ENCODE measurements around the gene C11orf91. TPM values are rescaled to one million over a fixed set of nuclear protein-coding genes. Genes with fewer than 3 reads are reported as not detected.
A peak's percentile ranks its signal among the peaks of the same experiment; 100 is the strongest.

Gene C11orf91
- total RNA-seq, 1 donor from 2014 or later: 0.69 TPM

DNA sequence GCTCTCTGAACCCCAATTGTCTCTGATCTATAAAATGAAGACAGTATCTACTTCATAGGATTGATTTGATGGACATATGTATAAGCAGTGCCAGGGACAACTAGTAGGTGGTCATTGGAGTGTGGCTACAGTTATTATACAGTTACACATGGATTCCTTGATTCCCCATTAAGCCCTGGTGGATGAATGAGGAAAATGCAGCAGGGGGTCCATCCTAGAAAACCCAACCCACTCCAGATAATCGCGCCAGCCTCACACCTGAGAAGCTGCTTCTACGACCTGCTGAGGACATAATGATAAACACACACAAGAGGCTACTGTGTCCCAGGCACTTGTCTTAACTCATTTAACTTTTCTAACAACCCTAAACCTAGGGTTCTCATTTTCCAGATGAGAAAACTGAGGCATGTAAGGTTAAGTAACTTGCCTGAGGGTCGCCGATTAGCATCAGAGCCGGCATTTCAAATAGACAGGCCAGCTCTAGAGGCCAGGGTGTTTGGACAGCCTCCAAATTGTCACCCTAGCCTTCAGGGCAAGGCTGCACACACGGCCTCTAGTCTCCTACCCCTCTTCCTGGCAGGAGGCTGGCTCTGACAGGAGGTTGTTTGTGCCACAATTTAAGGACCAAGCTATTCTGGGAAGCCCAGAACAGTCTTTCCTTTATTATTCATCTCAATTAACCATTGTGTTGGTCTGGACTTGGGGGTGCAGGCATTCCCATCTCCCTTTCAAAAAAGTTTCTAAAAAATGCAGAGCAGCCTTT lies 3.8 kb upstream of the C11orf91 start:
- Mint-ChIP-seq H3K36me3 (ENCODE audit: insufficient read depth) (peaks cover 14% of the 10 kb centered on the region), H3K4me3 (ENCODE audit: low read depth) (no peak overlapping the region), H3K27me3 (no peaks in the 10 kb centered on the region), H3K27ac (no peak overlapping the region), H3K4me1 (ENCODE audit: low read depth) (peaks cover 22% of the 10 kb centered on the region), H3K9me3 (ENCODE audit: low read depth) (no peaks in the 10 kb centered on the region)
- no peak for DNase-seq (ENCODE audit: low spot score, unreplicated experiment)
- TF ChIP-seq, protein P1, sequence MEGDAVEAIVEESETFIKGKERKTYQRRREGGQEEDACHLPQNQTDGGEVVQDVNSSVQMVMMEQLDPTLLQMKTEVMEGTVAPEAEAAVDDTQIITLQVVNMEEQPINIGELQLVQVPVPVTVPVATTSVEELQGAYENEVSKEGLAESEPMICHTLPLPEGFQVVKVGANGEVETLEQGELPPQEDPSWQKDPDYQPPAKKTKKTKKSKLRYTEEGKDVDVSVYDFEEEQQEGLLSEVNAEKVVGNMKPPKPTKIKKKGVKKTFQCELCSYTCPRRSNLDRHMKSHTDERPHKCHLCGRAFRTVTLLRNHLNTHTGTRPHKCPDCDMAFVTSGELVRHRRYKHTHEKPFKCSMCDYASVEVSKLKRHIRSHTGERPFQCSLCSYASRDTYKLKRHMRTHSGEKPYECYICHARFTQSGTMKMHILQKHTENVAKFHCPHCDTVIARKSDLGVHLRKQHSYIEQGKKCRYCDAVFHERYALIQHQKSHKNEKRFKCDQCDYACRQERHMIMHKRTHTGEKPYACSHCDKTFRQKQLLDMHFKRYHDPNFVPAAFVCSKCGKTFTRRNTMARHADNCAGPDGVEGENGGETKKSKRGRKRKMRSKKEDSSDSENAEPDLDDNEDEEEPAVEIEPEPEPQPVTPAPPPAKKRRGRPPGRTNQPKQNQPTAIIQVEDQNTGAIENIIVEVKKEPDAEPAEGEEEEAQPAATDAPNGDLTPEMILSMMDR (IDR thresholded peaks at IDR 0.05; ENCODE audit: unreplicated experiment): peak; percentile 16

DNA sequence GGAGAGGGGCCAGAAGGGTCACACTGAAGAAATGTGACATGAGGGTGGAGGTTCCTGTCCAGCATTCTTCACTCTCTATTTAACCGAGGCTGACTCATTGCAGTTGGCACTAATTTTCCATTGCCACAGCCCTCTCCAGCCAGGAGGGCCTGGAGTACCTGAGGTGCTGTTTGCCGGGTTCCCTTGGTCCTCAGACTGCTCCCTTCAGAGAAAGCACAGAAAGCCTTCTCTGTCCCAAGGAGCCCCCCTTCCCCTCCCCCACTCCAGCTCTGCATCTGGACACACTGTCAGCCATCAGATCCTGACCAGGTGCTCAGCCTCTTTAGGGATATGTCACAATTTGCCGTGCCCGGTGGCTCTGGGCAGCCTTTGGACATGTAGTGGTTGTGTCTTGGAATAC lies 3.2 kb upstream of the C11orf91 start:
- Mint-ChIP-seq H3K36me3 (ENCODE audit: insufficient read depth) (peaks cover 11% of the 10 kb centered on the region), H3K27ac (no peak overlapping the region), H3K9me3 (ENCODE audit: low read depth) (no peaks in the 10 kb centered on the region), H3K4me1 (ENCODE audit: low read depth) (peaks cover 27% of the 10 kb centered on the region), H3K4me3 (ENCODE audit: low read depth) (no peak overlapping the region), H3K27me3 (no peaks in the 10 kb centered on the region)
- TF ChIP-seq, protein P1 (IDR thresholded peaks at IDR 0.05; ENCODE audit: unreplicated experiment): no peak
- no peak for DNase-seq (ENCODE audit: low spot score, unreplicated experiment)

DNA sequence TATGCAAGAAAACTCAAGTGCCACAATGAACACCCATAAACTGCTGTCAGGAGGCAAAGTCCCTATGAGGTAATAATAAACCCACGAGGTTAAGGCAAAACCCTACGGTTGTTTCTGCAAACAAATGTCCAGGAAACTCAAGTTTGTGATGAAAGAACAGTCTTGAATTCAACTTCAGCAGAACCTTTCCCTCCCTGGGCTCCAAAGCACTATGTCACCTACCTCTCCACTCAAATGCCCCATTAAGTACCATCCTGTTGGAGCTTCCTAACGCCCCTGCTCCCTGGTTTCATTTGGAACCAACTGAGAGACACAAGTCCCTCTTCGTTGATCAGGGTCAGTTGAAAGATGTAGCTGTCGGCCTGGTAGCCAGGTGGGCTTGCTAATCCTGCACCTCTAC lies 2.6 kb upstream of the C11orf91 start:
- Mint-ChIP-seq H3K4me1 (ENCODE audit: low read depth) (peaks cover 31% of the 10 kb centered on the region), H3K27me3 (no peaks in the 10 kb centered on the region), H3K9me3 (ENCODE audit: low read depth) (no peaks in the 10 kb centered on the region), H3K4me3 (ENCODE audit: low read depth) (no peak overlapping the region), H3K27ac (no peak overlapping the region), H3K36me3 (ENCODE audit: insufficient read depth) (peaks cover 10% of the 10 kb centered on the region)
- no peak for DNase-seq (ENCODE audit: low spot score, unreplicated experiment)
- TF ChIP-seq, protein P1 (IDR thresholded peaks at IDR 0.05; ENCODE audit: unreplicated experiment): no peak

DNA sequence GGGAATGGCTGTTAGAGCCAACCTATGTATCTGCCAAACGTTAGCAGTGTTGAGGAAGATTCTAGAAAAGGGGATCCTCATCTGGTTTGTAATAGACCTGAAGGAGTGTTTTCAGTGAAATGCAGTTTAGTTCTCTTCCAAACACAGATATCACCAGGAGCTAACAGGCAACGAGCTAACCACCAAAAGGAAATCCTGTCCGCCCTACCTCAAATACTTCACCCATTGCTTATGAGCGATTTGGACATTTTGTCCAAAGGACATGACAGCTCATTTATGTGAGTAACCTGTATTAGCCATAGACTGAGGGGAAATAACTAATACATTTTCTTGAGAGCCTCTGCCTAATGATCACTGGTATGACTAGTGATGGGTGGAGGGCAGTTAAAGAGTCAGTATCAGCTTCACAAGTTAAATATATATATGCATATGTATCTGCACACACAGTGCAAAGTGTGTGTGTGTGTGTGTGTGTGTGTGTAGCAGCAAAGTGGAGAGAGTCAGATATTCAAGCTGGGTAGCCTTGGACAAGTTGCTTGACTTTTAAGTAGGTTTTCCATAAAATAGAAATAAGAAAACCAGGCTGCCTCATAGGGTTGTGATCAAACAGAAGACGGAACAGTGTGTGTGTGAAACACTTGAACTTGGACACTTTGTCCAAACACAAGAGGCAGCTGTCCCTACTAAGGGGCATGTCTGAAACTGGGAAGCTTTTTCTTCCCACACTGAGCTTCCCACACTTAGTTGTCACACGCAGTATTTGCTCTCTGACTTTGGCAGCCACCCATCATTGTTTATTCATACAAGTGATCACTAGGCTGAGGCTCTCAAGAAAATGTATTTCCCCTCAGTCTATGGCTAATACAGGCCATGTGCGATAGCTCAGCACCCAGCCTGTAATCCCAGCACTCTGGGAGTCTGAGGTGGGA lies 940 bp upstream of the C11orf91 start:
- Mint-ChIP-seq H3K4me3 (ENCODE audit: low read depth) (peak overlapping the region; percentile 81), H3K36me3 (ENCODE audit: insufficient read depth) (peaks cover 7% of the 10 kb centered on the region), H3K4me1 (ENCODE audit: low read depth) (peaks cover 44% of the 10 kb centered on the region), H3K9me3 (ENCODE audit: low read depth) (no peaks in the 10 kb centered on the region), H3K27ac (peak overlapping the region; percentile 91), H3K27me3 (no peaks in the 10 kb centered on the region)
- TF ChIP-seq, protein P1 (IDR thresholded peaks at IDR 0.05; ENCODE audit: unreplicated experiment): no peak
- no peak for DNase-seq (ENCODE audit: low spot score, unreplicated experiment)

DNA sequence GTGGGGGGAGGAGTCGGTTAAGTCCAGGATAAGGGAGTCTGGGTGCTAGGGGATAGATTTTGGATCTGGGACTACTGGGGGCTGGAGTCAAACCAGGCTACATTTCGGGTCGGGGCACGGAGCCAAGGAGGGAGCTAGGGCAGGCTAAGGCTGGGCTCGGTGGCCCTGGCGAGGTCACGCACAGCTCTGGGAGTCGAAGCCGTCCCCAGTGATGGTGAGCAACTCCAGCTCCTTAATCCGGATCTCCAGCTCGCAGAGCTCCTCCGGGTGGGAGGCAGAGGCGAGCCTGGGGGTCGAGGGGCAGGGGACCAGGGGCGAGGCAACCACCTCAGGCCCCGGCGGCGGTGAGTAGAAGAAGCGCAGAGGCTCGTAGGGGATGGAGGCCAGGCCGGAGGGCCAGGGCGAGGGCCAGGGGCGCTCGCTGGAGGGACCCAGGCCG lies 544 bp downstream of the C11orf91 start:
- Mint-ChIP-seq H3K27ac (no peak overlapping the region), H3K9me3 (ENCODE audit: low read depth) (no peaks in the 10 kb centered on the region), H3K27me3 (no peaks in the 10 kb centered on the region), H3K4me1 (ENCODE audit: low read depth) (peaks cover 59% of the 10 kb centered on the region), H3K4me3 (ENCODE audit: low read depth) (peak overlapping the region; percentile 63), H3K36me3 (ENCODE audit: insufficient read depth) (no peaks in the 10 kb centered on the region)
- TF ChIP-seq, protein P1 (IDR thresholded peaks at IDR 0.05; ENCODE audit: unreplicated experiment): no peak
- DNase-seq (ENCODE audit: low spot score, unreplicated experiment): no peak
